ENCODE data around the gene SCN4B.

The SCN4B gene

DNA sequence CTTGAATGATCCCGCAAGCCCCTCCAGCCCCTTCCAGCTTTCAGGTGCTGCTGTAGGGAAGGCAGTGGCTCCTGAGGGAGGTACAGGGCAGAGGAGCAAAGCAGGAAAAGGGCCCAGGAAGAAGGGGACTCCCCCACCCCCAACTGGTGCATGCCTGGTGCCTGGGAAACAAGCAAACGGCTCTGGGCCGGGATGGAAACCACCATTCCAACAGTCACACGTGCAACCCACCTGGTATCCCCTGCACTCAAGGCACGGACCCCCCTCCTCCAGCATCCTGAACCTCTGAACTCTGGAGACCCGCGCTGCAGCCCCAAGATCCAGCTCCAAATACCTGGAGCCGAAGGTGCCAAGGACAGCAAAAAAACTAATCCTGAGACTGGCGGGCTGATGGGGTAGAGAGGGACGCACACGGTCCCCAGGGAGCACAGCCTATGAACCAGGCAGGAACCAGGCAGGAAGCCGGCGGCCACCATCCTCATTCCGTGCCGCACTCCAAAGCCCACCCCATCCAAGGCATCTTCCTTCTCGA lies 537 bp downstream of the SCN4B start:
- no peak for DNase-seq (ENCODE audit: low read depth, low spot score)

- DNase-seq (ENCODE audit: low read depth, low spot score) = no peak
Measured at GRCh38 chr11:118151431-118151830, 1.2 kb downstream of the SCN4B start.

DNA sequence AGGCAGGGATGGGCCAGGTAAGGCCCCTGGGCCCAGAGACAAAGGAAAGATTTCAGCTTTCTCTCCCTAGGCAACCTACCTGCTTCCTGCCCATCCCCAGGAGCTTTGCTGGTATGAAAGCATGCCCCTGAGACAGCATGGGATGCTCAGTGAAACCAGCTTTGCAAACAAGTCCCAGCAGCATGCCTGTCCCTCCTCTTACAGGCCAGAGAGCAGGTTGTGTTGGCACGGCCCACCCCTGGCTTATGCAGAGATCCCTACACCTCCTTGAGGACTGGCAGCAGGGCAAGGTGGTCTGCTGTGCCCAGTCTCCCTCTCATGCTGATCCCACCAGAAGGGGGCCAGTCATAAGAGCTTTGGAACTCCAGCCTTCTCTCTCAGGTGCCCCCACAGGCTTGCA lies 3.1 kb downstream of the SCN4B start:
- DNase-seq (ENCODE audit: low read depth, low spot score) = no peak

DNA sequence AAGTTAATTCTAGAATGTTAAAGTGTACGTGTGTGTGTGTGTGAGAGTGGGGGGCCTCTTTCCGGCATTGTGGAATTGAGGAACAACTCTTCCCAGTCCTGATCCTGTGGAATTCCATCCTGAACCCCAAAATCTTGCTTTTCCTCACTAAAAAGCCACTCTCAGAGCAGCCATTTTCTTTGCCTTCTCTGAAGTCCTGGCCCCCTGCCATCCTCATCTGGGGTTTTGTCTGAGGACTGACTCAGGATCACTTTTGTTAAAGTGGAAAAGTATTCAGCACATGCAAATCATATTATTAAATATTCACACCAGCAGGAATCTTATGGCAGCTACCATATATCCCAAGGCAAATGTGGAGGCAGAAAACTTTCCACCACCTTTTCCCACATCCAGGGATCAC lies 3.8 kb downstream of the SCN4B start:
- DNase-seq (ENCODE audit: low read depth, low spot score) = no peak

GRCh38 chr11:118148240-118148639 lies 4.4 kb downstream of the SCN4B start:
- DNase-seq (ENCODE audit: low read depth, low spot score) = no peak

GRCh38 chr11:118147502-118147901 lies 5.1 kb downstream of the SCN4B start:
- DNase-seq (ENCODE audit: low read depth, low spot score) = no peak

GRCh38 chr11:118146554-118146953 lies 6.1 kb downstream of the SCN4B start:
- no peak for DNase-seq (ENCODE audit: low read depth, low spot score)

- no peak for DNase-seq (ENCODE audit: low read depth, low spot score)
Measured at GRCh38 chr11:118145285-118146227, 7.1 kb downstream of the SCN4B start.

GRCh38 chr11:118144301-118145268 lies 8.0 kb downstream of the SCN4B start:
- DNase-seq (ENCODE audit: low read depth, low spot score) = no peak

DNA sequence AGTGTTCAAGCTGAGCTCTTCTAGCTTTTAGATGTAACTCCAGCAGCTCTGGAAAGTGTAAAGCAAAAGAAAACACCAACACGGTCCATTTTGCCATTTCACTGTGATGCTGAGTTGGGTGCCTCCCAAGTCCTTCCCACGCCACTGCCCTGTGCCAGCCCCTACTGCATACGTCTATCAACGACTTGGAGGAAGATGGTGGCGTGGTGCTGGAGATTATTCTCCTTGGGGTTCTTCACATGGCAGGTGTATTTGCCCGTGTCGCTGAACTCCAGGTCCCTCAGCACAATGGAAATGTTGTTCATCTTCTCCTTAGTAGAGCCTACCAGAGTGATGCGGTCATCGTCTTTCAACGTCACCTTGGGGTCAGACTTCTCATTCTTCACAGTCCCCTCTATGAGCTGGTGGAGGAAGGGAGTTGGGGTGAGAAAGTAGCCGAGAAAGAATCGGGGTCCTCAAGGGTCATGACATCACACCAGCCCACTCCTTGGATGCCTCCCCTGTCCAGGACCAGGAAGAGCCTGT lies 8.9 kb downstream of the SCN4B start:
- no peak for DNase-seq (ENCODE audit: low read depth, low spot score)

- DNase-seq (ENCODE audit: low read depth, low spot score) = no peak
Measured at GRCh38 chr11:118142809-118143208, 9.8 kb downstream of the SCN4B start.

DNA sequence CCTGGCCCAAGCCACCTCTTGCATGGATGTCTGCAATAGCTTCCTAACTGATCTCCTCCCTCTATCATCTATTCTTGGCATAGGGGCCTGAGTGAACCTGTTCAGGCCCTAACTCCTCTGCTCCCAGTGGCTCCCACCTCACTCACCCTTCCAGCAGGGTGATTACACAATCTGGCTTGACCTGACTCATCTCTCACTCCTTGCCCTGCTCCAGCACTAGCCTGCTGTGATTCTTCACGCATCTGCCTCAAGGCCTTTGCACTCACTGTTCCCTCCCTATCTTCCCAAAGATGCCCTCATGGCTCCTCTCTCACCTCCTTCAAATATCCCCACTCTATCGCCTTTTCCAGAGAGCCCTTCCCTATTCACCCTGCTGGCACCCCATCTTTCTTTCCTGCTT lies 10.5 kb downstream of the SCN4B start:
- DNase-seq (ENCODE audit: low read depth, low spot score) = no peak

GRCh38 chr11:118139578-118139977 lies 13.0 kb downstream of the SCN4B start:
- DNase-seq (ENCODE audit: low read depth, low spot score) = no peak

DNA sequence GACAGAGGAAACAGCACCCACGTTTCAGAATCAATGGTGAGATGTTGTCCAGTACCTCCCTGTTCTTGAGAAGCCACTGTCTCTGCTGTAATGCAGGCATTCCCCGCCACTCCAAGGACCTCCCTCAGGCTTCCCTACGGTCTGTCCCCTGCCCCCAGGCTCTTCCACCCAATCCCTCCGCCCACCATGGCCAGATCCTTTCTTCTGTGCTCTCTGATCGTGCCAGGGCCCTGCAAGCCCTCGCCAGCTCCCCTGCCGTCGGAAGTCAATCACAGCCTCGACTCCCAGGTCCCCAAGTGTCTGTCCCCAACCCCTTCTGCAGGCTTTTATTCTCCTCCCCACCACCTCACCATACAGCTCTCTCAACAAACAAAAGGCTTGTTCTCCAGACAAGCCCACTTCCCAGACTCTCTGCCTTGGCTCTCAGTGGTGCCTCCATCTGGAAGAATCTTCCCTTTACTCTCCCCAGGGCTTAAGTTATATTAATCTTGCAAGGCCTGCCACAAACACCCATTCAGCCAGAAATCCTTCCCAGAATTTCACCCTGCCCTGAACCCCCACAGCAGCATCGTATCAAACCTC lies 13.7 kb downstream of the SCN4B start:
- DNase-seq (ENCODE audit: low read depth, low spot score) = no peak

GRCh38 chr11:118136801-118137200 lies 15.8 kb downstream of the SCN4B start:
- DNase-seq (ENCODE audit: low read depth, low spot score) = no peak

DNA sequence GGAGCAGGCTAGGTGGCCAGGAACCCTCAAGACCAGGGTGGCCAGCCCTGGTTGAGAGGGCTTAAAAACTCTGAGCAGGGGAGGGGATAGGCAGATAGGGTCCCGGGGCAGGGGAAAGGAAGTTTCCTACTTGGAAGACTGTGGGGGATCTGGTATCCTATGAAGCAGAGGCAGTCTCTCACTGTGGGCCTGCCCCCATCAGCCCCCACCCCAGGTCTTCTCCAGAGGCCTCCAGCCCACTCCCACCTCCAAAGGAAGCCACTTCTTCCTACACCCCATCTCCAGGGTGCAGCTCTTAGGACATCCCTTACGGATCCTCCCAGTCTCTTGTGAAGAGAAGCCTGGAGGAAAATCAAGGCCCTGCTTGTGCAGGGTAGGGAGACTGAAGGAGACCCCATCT lies 16.3 kb downstream of the SCN4B start:
- no peak for DNase-seq (ENCODE audit: low read depth, low spot score)

- DNase-seq (ENCODE audit: low read depth, low spot score) = no peak
Measured at GRCh38 chr11:118135796-118136165, 16.8 kb downstream of the SCN4B start.

DNA sequence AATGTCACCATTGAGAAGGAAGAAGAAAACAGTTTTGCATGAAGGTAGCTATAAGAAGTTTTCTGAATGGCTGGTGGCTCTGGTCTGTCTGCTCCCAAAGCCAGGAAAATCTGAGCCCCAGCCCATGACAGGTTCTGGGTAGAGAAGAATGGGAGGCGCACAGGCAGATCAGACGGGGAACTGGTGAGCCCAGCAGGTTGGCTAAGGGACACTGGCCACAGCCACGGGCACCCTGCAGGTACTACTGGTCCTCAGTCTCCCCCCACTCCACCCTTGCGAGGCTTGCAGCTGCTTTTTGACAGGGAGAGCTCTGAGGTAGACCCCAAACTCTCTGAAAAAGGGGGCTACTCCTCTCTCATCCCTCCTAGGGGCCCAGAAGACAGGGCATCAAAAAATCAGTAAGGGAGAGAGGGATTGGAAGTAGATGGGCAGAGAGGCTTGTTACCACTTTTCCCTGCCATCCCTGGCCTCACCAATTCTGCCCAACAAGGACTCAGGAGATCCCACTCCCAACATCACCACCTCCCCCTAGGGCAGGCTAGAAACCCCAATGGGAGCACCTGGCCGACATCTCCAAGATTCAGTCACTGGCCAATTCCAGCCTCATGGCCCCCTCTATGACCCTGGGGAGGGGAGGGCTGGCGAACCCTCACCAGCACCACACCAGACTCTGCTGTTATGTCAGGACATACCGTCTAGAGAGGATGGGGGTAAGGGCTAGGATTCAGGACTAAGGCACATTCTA lies 17.4 kb downstream of the SCN4B start:
- no peak for DNase-seq (ENCODE audit: low read depth, low spot score)

GRCh38 chr11:118133816-118134215 lies 18.8 kb downstream of the SCN4B start:
- no peak for DNase-seq (ENCODE audit: low read depth, low spot score)

DNA sequence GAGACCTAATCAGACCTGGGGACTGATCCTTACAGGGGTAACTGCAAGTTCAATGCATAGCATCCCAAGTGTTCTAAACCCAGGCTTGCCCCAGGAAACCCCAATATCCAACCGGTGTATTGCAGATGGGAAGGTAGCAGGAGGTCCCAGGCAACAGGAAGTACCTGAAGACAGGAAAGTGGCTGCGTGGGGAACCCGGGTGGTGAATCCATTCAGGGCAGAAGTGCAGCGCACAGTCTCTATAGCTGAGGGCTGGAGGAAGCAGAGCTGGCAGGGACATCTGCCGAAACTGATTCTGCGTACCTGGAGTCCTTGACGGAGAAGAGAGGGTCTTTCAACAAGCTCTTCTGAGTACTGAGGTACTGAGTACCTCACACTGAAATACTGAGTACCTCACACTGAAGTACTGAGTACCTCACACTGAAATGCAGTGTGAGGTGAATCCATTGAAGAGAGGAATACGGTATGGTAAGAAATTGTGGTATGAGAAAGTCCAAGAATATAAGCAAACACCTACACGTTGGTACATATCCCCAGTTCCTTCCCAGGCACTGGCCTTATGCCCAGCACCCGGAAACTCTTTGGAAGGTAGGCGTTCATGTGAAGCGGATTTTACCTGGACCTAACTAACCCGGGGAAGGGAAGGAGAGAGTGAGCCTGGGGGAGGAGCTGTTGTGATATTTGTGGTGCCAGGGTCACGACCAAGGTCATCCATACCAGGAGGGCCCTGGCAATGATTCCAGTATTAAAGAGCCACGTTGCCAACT lies 20.1 kb downstream of the SCN4B start:
- DNase-seq (ENCODE audit: low read depth, low spot score) = no peak
